HG02938 (cell line): ENCODE measurements around the gene MAFF.

ENCODE experiments used
- ATAC-seq: cut with Tn5 transposase; IDR thresholded peaks from one replicate; pipeline ENCODE4 v1.9.1; 2021; ENCODE audit warnings: mild to moderate bottlenecking, moderate library complexity; ENCODE audit not compliant: unreplicated experiment

The MAFF gene

GRCh38 chr22:38246046-38246658 lies 44.4 kb downstream of the MAFF start:
- no peak for ATAC-seq

GRCh38 chr22:38246692-38247091 lies 44.9 kb downstream of the MAFF start:
- no peak for ATAC-seq

- ATAC-seq: no peak
Measured at GRCh38 chr22:38247713-38248112, 45.9 kb downstream of the MAFF start.

- ATAC-seq: no peak
Measured at GRCh38 chr22:38248280-38248679, 46.5 kb downstream of the MAFF start.

GRCh38 chr22:38249301-38249700 lies 47.5 kb downstream of the MAFF start:
- no peak for ATAC-seq

- no peak for ATAC-seq
Measured at GRCh38 chr22:38249803-38250642, 48.2 kb downstream of the MAFF start.

GRCh38 chr22:38250643-38251340 lies 49.0 kb downstream of the MAFF start:
- ATAC-seq: no peak

GRCh38 chr22:38251341-38251692 lies 49.5 kb downstream of the MAFF start:
- ATAC-seq: no peak

GRCh38 chr22:38255697-38256096 lies 53.9 kb downstream of the MAFF start:
- ATAC-seq: no peak

GRCh38 chr22:38257181-38257580 lies 55.4 kb downstream of the MAFF start:
- no peak for ATAC-seq

- ATAC-seq: no peak
Measured at GRCh38 chr22:38257650-38258250, 56.0 kb downstream of the MAFF start.

- ATAC-seq: no peak
Measured at GRCh38 chr22:38258895-38259294, 57.1 kb downstream of the MAFF start.

- ATAC-seq: no peak
Measured at GRCh38 chr22:38259370-38259769, 57.6 kb downstream of the MAFF start.

GRCh38 chr22:38260761-38261681 lies 59.2 kb downstream of the MAFF start:
- ATAC-seq: no peak

GRCh38 chr22:38262051-38262795 lies 60.4 kb downstream of the MAFF start:
- ATAC-seq: no peak

- ATAC-seq: no peak
Measured at GRCh38 chr22:38264322-38264843, 62.6 kb downstream of the MAFF start.
